ENCODE results near the gene PINLYP. TPM values are rescaled to one million over a fixed set of nuclear protein-coding genes. Genes with fewer than 3 reads are reported as not detected.

Gene PINLYP
- total and polyA plus RNA-seq, 9 of the 15 experiments (the other 6 are each of a cell fraction or from before 2014, with no cell fraction given): 1.00 to 6.7 (median 2.2) TPM

DNA sequence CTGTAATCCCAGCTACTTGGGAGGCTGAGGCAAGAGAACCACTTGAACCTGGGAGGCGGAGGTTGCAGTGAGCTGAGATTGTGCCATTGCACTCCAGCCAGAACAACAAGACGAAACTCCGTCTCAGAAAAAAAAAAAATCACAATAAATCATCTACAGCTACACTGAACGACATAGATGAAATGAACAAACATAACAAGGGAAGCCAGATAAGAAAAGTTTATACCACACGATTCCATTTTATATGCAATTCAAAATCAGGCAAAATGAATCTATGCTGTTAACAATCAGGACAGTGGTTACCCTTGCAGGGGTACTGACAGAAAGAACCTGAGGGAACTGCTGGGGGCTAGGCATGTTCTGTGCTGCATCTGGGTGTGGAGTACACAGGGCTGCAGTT is 5.9 kb upstream of the PINLYP start:
- in situ Hi-C loops (cut with MboI) (no loop called here), intact Hi-C loops (cut with micrococcal nuclease) (no loop called here)
- H3K4me2 ChIP-seq (ENCODE audit: insufficient read depth, low read length): no peak overlapping the region
- H3K4me1 ChIP-seq (replicated peaks in 1 of 2; ENCODE audit: control insufficient read depth in 2 of 2, insufficient read depth in 2 of 2, low read length in 2 of 2): peaks cover 0 to 5% of the 10 kb centered on the region in 2 experiments; a peak in 2 of 5 replicates
- no peak for FAIRE-seq
- H2AFZ ChIP-seq (ENCODE audit: low read depth, low read length): no peak overlapping the region
- no peaks in the 10 kb centered on the region; the same call in 1 of the 2 replicates for H4K20me1 ChIP-seq (replicated peaks; ENCODE audit: control insufficient read depth, insufficient read depth, low read length)
- H3K4me3 ChIP-seq: no peak overlapping the region
- ATAC-seq: no peak
- H3K79me2 ChIP-seq (ENCODE audit: control insufficient read depth, insufficient read depth, low read length): peaks cover 4% of the 10 kb centered on the region
- H3K9me3 ChIP-seq (replicated peaks; ENCODE audit: control insufficient read depth, insufficient read depth, low read depth, low read length): no peaks in the 10 kb centered on the region
- H3K9me1 ChIP-seq (ENCODE audit: control insufficient read depth, insufficient read depth, low read length): no peaks in the 10 kb centered on the region
- 73% methylated on average over 5 of the region's 5 CpGs for WGBS (ENCODE audit: insufficient coverage, low coverage, missing lambda C conversion rate)
- DNase-seq (ENCODE audit: extremely low read depth in 1 of 4, low spot score in 3 of 4): no peak
- no peak overlapping the region for H3K27ac ChIP-seq (ENCODE audit: extremely low read depth, low read depth, low read length)
- POLR2A ChIA-PET: interaction anchor here (0.5 kb wide), 1 partner anchor 8 kb away, joined by 3 read pairs; no protein-coding TSS in a partner anchor
- no TSS peak for BruUV-seq (replicated peaks)
- no peak overlapping the region for H3K9ac ChIP-seq (ENCODE audit: insufficient read depth in 1 of 2, low read depth in 2 of 2, low read length in 2 of 2)
- CTCF ChIA-PET (ENCODE audit: low intra/inter-chr PET ratio): no interaction called here
- H3K36me3 ChIP-seq (ENCODE audit: control insufficient read depth, insufficient read depth, low read length): peaks cover 10% of the 10 kb centered on the region; the same call in 2 of the 3 replicates
- H3K27me3 ChIP-seq (ENCODE audit: control insufficient read depth in 2 of 2, insufficient read depth in 2 of 2, low read length in 2 of 2): no peaks in the 10 kb centered on the region
- TF ChIP-seq HDAC2 (IDR thresholded peaks at IDR 0.05) (no peak), GABPB1 (CRISPR knock-in tag; IDR thresholded peaks at IDR 0.05) (no peak), ZNF143 (CRISPR knock-in tag; IDR thresholded peaks at IDR 0.05) (no peak), ZNF140 (CRISPR knock-in tag; IDR thresholded peaks at IDR 0.05) (no peak), ARHGAP35 (IDR thresholded peaks at IDR 0.05; ENCODE audit: partially characterized antibody) (no peak), KDM1A (IDR thresholded peaks at IDR 0.05) (no peak), ZNF12 (CRISPR knock-in tag; IDR thresholded peaks at IDR 0.05) (no peak), ELF4 (CRISPR knock-in tag; IDR thresholded peaks at IDR 0.05) (no peak), TCF3 (CRISPR knock-in tag; IDR thresholded peaks at IDR 0.05) (no peak), YY1 (IDR thresholded peaks at IDR 0.05; ENCODE audit: borderline replicate concordance in 1 of 3, control insufficient read depth in 1 of 3, extremely low read depth in 1 of 3, insufficient read depth in 3 of 3, insufficient read length in 1 of 3, insufficient replicate concordance in 2 of 3, low read depth in 1 of 3, low read length in 2 of 3) (no peak), SMARCA4 (IDR thresholded peaks at IDR 0.05) (no peak), C11orf30 (IDR thresholded peaks at IDR 0.05; ENCODE audit: low read depth) (no peak), RFX1 (IDR thresholded peaks at IDR 0.05) (no peak), FOXA3 (CRISPR knock-in tag; conservative IDR thresholded peaks at IDR 0.05 in 1 of 2, IDR thresholded peaks at IDR 0.05 in 1 of 2) (no peak), LEF1 (IDR thresholded peaks at IDR 0.05) (no peak)
- TF ChIP-seq, protein P1, sequence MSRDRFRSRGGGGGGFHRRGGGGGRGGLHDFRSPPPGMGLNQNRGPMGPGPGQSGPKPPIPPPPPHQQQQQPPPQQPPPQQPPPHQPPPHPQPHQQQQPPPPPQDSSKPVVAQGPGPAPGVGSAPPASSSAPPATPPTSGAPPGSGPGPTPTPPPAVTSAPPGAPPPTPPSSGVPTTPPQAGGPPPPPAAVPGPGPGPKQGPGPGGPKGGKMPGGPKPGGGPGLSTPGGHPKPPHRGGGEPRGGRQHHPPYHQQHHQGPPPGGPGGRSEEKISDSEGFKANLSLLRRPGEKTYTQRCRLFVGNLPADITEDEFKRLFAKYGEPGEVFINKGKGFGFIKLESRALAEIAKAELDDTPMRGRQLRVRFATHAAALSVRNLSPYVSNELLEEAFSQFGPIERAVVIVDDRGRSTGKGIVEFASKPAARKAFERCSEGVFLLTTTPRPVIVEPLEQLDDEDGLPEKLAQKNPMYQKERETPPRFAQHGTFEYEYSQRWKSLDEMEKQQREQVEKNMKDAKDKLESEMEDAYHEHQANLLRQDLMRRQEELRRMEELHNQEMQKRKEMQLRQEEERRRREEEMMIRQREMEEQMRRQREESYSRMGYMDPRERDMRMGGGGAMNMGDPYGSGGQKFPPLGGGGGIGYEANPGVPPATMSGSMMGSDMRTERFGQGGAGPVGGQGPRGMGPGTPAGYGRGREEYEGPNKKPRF (IDR thresholded peaks at IDR 0.05; ENCODE audit: low read depth, low read length): no peak
- TF ChIP-seq, protein P2, sequence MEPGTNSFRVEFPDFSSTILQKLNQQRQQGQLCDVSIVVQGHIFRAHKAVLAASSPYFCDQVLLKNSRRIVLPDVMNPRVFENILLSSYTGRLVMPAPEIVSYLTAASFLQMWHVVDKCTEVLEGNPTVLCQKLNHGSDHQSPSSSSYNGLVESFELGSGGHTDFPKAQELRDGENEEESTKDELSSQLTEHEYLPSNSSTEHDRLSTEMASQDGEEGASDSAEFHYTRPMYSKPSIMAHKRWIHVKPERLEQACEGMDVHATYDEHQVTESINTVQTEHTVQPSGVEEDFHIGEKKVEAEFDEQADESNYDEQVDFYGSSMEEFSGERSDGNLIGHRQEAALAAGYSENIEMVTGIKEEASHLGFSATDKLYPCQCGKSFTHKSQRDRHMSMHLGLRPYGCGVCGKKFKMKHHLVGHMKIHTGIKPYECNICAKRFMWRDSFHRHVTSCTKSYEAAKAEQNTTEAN (CRISPR knock-in tag; IDR thresholded peaks at IDR 0.05): no peak
- TF ChIP-seq, protein P3, sequence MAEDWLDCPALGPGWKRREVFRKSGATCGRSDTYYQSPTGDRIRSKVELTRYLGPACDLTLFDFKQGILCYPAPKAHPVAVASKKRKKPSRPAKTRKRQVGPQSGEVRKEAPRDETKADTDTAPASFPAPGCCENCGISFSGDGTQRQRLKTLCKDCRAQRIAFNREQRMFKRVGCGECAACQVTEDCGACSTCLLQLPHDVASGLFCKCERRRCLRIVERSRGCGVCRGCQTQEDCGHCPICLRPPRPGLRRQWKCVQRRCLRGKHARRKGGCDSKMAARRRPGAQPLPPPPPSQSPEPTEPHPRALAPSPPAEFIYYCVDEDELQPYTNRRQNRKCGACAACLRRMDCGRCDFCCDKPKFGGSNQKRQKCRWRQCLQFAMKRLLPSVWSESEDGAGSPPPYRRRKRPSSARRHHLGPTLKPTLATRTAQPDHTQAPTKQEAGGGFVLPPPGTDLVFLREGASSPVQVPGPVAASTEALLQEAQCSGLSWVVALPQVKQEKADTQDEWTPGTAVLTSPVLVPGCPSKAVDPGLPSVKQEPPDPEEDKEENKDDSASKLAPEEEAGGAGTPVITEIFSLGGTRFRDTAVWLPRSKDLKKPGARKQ (CRISPR knock-in tag; IDR thresholded peaks at IDR 0.05): no peak

All from K562 (cell line).